HG02884 (cell line): Measurements from ENCODE around the gene C20orf173.
"Not testable (repeated sequence)": the region's sequence is repeated elsewhere in the genome, so short reads cannot be mapped to it uniquely, and the experiment has no call there.

ENCODE experiments used
- ATAC-seq: cut with Tn5 transposase; IDR thresholded peaks from one replicate; pipeline ENCODE4 v1.9.1; 2021; ENCODE audit warnings: mild to moderate bottlenecking, moderate library complexity; ENCODE audit not compliant: unreplicated experiment

Gene C20orf173

DNA sequence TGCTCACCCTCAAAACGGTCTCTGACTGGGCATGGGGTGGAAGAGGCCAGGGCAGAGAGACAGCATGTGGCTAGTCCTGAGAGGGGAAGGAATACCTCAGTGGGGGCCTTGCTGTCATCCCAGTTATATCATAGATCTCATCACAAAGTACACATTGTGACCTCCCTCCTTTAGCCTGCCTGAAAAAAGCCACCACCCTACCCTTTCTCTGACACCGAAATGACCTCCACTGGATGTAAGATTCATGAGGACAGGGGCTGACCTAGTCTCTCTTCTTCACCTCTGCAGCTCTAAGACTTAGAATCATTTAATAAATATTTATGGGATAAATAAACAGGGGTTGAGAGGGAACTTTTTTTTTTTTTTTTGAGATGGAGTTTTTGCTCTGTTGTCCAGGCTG, at the start of gene C20orf173:
Gene C20orf173, minus strand, starts transcription at position 101 of the 400 bp plus-strand sequence. CDS start 279 bp downstream, outside the sequence.
- no peak for ATAC-seq

- no peak for ATAC-seq
Measured at GRCh38 chr20:35579196-35579595, 49.7 kb upstream of the C20orf173 start.

GRCh38 chr20:35578469-35578868, 49.0 kb upstream of the C20orf173 start:
- no peak for ATAC-seq

DNA sequence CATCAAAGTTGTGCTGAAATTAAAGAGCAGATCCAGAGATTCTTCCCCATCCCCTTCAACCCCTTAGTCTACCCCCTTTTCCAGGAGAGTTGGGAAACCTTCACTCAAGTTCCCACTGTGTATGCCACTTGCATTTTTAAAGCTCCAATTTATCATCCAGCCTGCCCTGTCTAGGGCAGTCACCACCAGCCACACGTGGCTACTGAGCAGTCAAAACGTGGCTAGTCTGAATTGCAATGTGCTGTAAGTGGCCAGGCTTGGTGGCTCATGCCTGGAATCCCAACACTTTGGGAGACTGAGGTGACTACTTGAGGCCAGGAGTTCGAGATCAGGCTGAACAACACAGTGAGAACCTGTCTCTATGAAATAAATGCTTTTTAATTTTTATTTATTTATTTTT, 47.4 kb upstream of the C20orf173 start:
- ATAC-seq = no peak

DNA sequence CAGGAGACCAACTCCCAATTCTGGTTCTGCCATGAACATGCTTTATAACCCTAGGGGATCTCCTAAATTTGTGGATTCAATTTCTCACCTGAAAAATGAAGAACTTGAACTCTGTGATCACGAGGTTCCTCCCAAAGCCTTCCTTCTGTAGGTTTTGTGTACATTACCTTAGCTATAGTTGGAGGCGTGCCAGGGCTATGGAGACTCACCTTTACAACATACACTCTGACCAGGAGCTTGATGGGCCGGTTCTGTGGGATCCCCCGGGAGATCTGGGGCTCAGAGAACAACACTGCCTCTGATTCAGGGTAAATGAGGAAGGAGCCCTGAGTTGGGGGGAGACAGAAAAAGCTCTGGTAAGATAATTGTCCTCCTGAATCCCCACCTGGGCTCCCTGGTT, 46.5 kb upstream of the C20orf173 start:
- ATAC-seq = no peak

DNA sequence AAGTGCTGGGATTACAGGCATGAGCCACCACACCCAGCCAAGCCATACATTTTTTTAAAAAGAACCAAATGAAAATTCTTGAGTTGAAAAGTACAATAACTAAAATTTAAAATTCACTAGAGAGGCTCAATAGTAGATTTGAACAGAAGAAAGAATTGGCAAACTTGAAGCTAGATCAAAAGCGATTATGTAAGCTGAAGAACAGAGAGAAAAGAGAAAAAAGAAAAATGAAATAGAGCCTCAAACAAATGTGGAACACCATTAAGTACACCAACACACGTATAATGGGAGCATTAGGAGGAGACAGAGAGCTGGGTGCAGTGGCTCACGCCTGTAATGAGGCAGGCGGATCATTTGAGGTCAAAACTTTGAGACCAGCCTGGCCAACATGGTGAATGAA, 43.4 kb upstream of the C20orf173 start:
- ATAC-seq = no peak

- ATAC-seq = no peak
Measured at GRCh38 chr20:35571555-35571954, 42.1 kb upstream of the C20orf173 start.

DNA sequence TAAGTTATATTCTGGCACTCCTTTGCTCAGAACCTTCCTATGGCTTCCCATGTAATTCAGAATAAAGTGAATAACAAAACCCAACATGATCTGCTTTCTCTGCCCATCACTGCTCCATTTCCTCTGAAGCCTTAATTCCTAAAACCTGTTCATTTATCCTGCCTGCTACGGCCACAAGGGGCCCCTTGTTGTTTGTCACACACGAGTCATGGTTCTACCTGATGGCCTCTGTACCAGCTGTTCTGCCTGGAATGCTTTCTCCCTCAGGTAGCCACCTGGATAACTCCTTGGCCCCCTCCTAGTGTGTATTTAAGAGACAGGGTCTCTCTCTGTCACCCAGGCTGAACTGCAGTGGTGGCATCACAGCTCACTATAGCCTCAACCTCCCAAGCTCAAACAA, 39.2 kb upstream of the C20orf173 start:
- no peak for ATAC-seq

GRCh38 chr20:35564905-35565304, 35.5 kb upstream of the C20orf173 start:
- ATAC-seq = no peak

DNA sequence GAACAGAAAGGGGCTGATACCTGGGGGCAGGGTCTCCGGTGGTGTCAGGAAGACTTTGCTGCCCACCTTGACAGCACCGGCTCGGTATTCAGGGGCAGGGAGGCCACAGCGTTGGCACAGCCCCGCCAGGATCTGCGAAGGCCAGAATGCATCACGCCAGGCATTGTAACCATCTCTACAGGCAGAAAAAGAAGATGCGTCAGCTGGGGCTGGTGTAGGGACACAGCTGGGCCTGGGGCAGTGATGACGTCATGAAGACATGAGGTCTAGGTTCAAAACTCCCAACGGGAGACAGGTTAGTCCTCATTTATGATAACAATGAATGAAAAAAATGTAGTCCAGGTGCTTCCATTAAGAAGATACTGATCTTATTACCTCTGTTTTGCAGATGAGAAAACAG, 34.4 kb upstream of the C20orf173 start:
- no peak for ATAC-seq

- ATAC-seq = no peak
Measured at GRCh38 chr20:35562541-35563110, 33.2 kb upstream of the C20orf173 start.

DNA sequence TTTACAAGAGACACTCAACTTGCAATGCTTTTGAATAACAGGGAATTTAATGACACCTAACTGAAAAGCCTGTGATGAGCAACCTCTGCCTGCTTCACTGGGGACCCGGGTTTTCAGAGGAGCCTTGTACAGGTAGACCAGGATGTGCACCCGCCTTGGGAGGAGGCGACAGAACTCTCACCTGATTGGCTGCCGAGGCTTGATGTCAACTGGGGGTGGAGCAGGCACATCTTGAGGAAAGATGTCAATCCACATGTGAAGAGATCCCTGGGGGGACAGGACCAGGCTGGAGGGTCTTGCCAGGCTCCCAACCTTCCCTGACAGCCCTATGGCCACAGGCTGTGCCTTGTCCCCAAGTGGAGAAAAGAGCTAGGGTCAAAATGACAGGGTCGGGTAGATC, 32.2 kb upstream of the C20orf173 start:
- ATAC-seq = no peak

GRCh38 chr20:35561268-35561667, 31.8 kb upstream of the C20orf173 start:
- ATAC-seq = no peak

GRCh38 chr20:35560541-35560940, 31.1 kb upstream of the C20orf173 start:
- no peak for ATAC-seq

DNA sequence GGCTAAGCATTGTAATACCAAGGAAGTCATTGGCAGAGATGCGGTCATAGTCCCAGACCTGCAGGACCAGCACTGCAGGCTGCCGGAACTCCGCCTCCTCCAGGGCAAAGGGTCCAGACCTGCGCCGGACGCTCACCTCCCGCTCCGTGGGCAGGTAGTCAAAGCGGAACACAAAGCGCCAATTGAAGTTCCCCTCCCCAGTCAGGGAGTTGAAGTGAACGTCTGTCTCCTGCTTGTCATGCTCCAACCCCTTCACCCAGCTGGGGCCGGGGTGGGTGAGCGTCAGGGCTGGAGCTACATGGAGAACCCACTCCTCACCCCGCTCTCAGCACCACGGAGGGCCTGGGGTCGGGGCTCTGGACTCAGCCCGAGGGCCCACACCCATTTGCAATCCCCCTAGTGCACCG, 30.7 kb upstream of the C20orf173 start:
- ATAC-seq = no peak

DNA sequence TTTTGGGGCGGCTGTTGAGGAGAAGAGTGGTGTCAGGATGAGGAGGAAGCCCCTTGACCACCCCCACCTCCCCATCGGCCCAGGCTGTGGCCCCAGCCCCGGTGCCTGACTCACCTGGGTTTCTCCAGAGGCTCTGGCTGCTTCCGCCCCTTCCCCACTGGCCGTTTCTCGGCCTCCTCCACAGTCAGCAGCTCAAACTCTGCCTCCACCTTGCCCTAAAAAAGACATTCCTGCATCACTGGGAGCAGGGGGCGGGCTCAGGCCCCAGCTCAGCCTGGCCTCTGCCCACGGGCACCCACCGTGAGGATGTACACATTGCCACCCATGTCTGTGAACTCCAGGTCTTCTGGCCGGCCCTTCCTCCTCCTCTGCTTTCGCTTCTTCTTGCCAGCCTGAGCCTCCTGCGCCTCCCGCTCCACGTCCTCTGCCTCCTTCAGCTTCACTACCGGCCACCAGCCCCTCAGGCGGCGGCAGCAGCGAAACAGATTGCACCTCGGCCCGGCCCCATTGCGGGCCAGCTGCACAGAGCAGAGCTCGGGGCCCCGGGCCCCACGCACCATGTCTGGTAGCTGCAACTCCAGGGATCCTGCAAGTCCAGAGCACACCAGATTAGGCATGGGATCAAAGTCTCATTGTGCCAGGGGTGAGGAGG, 29.7 kb upstream of the C20orf173 start:
- ATAC-seq = no peak

GRCh38 chr20:35558451-35558850, 29.0 kb upstream of the C20orf173 start:
- no peak for ATAC-seq

- ATAC-seq = no peak
Measured at GRCh38 chr20:35556871-35557270, 27.4 kb upstream of the C20orf173 start.

- ATAC-seq = no peak
Measured at GRCh38 chr20:35555951-35556645, 26.6 kb upstream of the C20orf173 start.

GRCh38 chr20:35555461-35555860, 26.0 kb upstream of the C20orf173 start:
- ATAC-seq = not testable (repeated sequence)

- no peak for ATAC-seq
Measured at GRCh38 chr20:35552914-35553313, 23.5 kb upstream of the C20orf173 start.

DNA sequence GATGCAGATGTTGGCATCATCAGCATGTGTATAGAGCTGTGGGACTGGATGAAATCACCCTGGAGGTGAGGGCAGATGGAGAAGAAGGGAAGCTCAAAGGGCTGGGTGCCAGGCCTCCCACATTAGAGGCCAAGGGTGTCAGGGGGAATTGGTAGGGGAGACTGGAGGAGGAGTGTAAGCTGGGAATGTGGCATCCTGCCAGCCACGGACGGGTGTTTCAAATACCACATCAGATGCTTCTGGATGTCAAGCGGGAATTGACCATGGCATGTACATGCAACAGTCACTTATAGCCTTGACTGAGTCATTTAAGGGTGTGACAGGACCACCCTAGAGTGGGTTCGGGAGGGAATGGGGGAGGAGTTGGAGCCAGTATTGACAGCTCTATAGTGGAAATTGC, 22.1 kb upstream of the C20orf173 start:
- ATAC-seq = no peak
